Body of pancreas (tissue), 4 donors: Measurements from ENCODE around the gene TCIRG1. TPM values are rescaled to one million over a fixed set of nuclear protein-coding genes. Genes with fewer than 3 reads are reported as not detected.

ENCODE experiments used
- ATAC-seq: fragments of 150-250 bp; one replicate; pipeline ENCODE4 v1.9.1; 2016
- DNase-seq, 4 donors: peaks; one replicate each; pipeline ENCODE4 v3.0.0-alpha.2; 2019
- H3K27ac ChIP-seq, 4 donors: fragments of 200-600 bp; sonication (generic); 1 replicate in 3 of 4; 2 replicates in 1 of 4; pipeline versions ENCODE4 v1.5.1 to v1.6.1; 2016 to 2019; ENCODE audit warnings: mild to moderate bottlenecking in 1 of 4, mixed read lengths in 1 of 4, moderate library complexity in 1 of 4
- H3K27me3 ChIP-seq, 2 donors: fragments of 200-600 bp; sonication (generic); one replicate each; pipeline ENCODE4 v1.6.0; 2016; ENCODE audit warnings: mild to moderate bottlenecking in 1 of 2
- H3K36me3 ChIP-seq, 2 donors: fragments of 200-600 bp; sonication (generic); replicated peaks in 1 of 2; 2 replicates each; pipeline ENCODE4 v1.5.1; 2016; ENCODE audit warnings: low read depth in 2 of 2; ENCODE audit not compliant: insufficient read depth in 1 of 2
- H3K4me1 ChIP-seq: fragments of 200-600 bp; sonication (generic); one replicate; pipeline ENCODE4 v1.6.0; 2016
- H3K4me3 ChIP-seq, 2 donors: fragments of 200-600 bp; sonication (generic); 1 replicate in 1 of 2; 2 replicates in 1 of 2; pipeline ENCODE4 v1.5.1; 2016 to 2019
- H3K9me3 ChIP-seq, 3 donors: fragments of 200-600 bp; sonication (generic); 1 replicate in 2 of 3; 2 replicates in 1 of 3; pipeline ENCODE4 v1.5.1; 2016
- POLR2A ChIP-seq, 3 donors: fragments of 450-650 bp; IDR thresholded peaks; one replicate each; pipeline ENCODE4 v1.6.1; 2016; ENCODE audit warnings: antibody characterized with exemption in 3 of 3, mild to moderate bottlenecking in 2 of 3
- WGBS, 2 donors: methylation state at CpG; one replicate each; pipeline ENCODE4 v1.1.5; 2017; 5-methylcytosine and 5-hydroxymethylcytosine counted together
- intact Hi-C: fragments of 100-400 bp; cut with DNase I; formaldehyde crosslinking; loops from one replicate; pipeline ENCODE4 v1.15.1; 2023
- total RNA-seq, 2 donors: library from RNA; depleted of rRNA; stranded (reverse); fragments of >200 nt; gene quantifications; one replicate each; pipeline ENCODE4 v1.1.0, GENCODE V29; 2016
- TF ChIP-seq, protein P1 (sequence below), 7 experiments: fragments of 450-650 bp in 4 of 7; fragments of 200-600 bp in 3 of 7; sonication (generic) in 3 of 7; IDR thresholded peaks; one replicate each; pipeline ENCODE4 v1.5.1; 2016 to 2019; ENCODE audit warnings: antibody characterized with exemption in 7 of 7

Gene TCIRG1
- total RNA-seq, 2 donors from 2014 or later = 488 to 798 TPM

DNA sequence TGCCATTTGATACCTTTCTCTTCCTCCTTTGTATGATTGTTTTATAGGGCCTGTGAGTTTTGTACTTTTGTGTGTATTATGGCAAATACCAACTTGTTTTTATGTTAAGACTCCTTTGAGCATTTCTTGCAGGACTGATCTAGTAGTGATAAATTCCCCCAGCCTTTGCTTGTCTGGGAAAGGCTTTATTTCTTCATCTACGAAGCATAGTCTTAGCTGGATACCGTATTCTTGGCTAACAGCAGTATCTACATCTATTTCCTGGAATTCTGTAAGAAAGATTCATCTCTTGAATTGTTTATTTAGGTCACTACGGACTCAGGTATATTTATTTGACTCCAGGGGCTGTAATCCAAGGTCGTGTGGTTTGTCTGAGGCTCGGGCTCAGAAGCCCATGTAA lies 14.3 kb upstream of the TCIRG1 start:
- Histone ChIP-seq H3K27ac (no peak overlapping the region), H3K4me1 (peaks cover 2% of the 10 kb centered on the region), H3K36me3 (no peaks in the 10 kb centered on the region), H3K27me3 (no peaks in the 10 kb centered on the region), H3K9me3 (no peaks in the 10 kb centered on the region), H3K4me3 (no peak overlapping the region)
- ATAC-seq (no peak), DNase-seq (no peak)
- WGBS, 2 donors = 80 to 85% methylated on average over 5 of the region's 5 CpGs
- intact Hi-C loops = no loop called here
- no peak for TF ChIP-seq POLR2A (IDR thresholded peaks at IDR 0.05)
- TF ChIP-seq, protein P1, sequence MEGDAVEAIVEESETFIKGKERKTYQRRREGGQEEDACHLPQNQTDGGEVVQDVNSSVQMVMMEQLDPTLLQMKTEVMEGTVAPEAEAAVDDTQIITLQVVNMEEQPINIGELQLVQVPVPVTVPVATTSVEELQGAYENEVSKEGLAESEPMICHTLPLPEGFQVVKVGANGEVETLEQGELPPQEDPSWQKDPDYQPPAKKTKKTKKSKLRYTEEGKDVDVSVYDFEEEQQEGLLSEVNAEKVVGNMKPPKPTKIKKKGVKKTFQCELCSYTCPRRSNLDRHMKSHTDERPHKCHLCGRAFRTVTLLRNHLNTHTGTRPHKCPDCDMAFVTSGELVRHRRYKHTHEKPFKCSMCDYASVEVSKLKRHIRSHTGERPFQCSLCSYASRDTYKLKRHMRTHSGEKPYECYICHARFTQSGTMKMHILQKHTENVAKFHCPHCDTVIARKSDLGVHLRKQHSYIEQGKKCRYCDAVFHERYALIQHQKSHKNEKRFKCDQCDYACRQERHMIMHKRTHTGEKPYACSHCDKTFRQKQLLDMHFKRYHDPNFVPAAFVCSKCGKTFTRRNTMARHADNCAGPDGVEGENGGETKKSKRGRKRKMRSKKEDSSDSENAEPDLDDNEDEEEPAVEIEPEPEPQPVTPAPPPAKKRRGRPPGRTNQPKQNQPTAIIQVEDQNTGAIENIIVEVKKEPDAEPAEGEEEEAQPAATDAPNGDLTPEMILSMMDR (IDR thresholded peaks at IDR 0.05) = no peak

DNA sequence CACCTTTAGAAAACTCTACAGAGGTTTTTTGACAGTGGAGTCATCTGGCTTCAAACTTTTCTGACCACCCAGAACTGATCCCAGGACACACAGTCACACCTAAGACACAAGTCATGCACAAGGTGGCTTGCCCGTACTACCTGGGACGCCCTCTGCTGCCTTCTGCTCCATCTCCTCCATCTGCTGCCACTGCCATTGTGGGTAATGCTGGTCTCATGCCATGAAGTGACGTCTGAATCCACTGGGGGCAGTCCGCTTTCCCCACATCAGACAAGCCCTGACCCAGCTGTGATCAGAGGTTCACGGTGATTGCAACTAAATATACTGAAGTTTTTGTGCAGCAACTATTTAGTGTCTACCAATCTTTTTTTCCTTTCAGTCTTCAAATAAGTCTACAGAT lies 13.8 kb upstream of the TCIRG1 start:
- no peak overlapping the region for H3K27ac ChIP-seq
- H3K36me3 ChIP-seq = no peaks in the 10 kb centered on the region
- H3K4me3 ChIP-seq = no peak overlapping the region
- peaks cover 6% of the 10 kb centered on the region for H3K4me1 ChIP-seq
- no peaks in the 10 kb centered on the region for H3K9me3 ChIP-seq
- 57 to 69% methylated on average over 5 of the region's 5 CpGs for WGBS, 2 donors
- ATAC-seq (no peak), DNase-seq (peak in 1 of 4 donors; percentile 54)
- H3K27me3 ChIP-seq = no peaks in the 10 kb centered on the region
- no peak for TF ChIP-seq POLR2A (IDR thresholded peaks at IDR 0.05)
- TF ChIP-seq, protein P1 (IDR thresholded peaks at IDR 0.05) = peak in 2 of 7 experiments; percentile 6 to 14
- intact Hi-C loops = no loop called here

DNA sequence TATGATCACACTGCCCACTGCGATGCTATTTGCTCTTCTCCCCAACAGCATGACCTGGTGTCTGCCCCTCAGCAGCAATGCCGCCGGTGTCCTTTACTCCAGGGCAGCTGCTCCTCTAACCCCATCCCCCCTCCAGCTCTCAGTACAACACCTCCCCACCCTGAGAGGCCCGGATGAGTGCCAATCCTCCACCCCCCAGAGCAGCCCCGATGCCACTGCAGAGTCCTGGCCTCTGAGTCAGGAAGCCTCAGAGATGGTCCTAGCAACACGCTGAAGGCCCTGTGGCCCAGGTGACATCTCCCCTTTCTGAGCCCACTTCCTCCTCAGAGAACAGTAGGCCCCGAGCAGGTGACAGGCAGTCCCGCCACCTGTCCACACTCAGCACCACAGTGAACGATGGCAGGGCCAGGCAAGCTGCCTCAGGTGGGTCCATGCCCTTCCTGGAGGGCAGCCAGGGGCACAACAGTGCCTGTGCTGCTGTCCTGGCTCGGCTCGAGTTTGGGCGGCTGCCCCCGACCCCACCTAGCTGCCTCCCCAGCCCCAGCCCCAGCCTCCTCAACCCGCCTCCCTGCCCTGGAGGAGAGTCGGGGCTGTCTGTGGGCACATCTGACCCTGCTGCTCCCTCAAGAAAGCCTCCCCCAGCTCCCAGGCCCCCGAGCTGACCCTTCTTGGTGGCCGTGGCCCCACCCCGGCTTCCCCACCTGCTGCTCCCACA lies 12.3 kb upstream of the TCIRG1 start:
- H3K27ac ChIP-seq = no peak overlapping the region
- H3K36me3 ChIP-seq = no peaks in the 10 kb centered on the region
- TF ChIP-seq, protein P1 (IDR thresholded peaks at IDR 0.05) = no peak
- no peak for TF ChIP-seq POLR2A (IDR thresholded peaks at IDR 0.05)
- H3K4me1 ChIP-seq = peaks cover 12% of the 10 kb centered on the region
- WGBS, 2 donors = 85 to 94% methylated on average over 7 to 13 of the region's 18 CpGs
- DNase-seq (no peak), ATAC-seq (no peak)
- H3K9me3 ChIP-seq = no peaks in the 10 kb centered on the region
- intact Hi-C loops = no loop called here
- no peaks in the 10 kb centered on the region for H3K27me3 ChIP-seq
- H3K4me3 ChIP-seq = no peak overlapping the region

DNA sequence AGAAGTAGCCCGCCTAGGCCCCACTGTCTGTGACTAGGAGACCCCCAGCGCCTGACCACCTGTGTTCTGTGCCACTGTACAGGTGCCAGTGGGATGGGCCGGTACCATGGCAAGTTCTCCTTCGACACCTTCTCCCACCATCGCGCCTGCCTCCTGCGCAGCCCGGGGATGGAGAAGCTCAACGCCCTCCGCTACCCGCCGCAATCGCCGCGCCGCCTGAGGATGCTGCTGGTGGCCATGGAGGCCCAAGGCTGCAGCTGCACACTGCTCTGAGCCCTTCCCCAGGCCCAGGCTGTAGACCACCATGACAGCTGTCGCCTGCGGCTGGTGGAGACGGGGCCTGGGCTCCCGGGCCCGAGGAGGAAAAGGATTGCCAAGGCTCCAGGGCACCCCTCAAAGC lies 11.2 kb upstream of the TCIRG1 start:
- 80 to 90% methylated on average over 1 to 20 of the region's 21 CpGs for WGBS, 2 donors
- Histone ChIP-seq H3K36me3 (no peaks in the 10 kb centered on the region), H3K9me3 (no peaks in the 10 kb centered on the region), H3K4me1 (peaks cover 23% of the 10 kb centered on the region), H3K4me3 (no peak overlapping the region), H3K27me3 (no peaks in the 10 kb centered on the region), H3K27ac (no peak overlapping the region)
- intact Hi-C loops = no loop called here
- TF ChIP-seq POLR2A (IDR thresholded peaks at IDR 0.05) = no peak
- TF ChIP-seq, protein P1 (IDR thresholded peaks at IDR 0.05) = no peak
- ATAC-seq (no peak), DNase-seq (no peak)
